KBM-7 (cell line): ENCODE results near the gene ANOS1.
"Not testable (repeated sequence)": the region's sequence is repeated elsewhere in the genome, so short reads cannot be mapped to it uniquely, and the experiment has no call there.

Experiments
- DNase-seq: peaks from one replicate; pipeline ENCODE4 v3.0.0-alpha.2; 2015
- in situ Hi-C: fragments of 300-500 bp; cut with MboI; formaldehyde crosslinking; loops from 2 replicates; pipeline ENCODE4 v1.14.3; 2020; ENCODE audit warnings: low sequenced_read_pairs, low pct_unique_long_range_greater_than_20kb, mixed read lengths

The ANOS1 gene

GRCh38 chrX:8639949-8640475 lies 91.9 kb downstream of the ANOS1 start:
- in situ Hi-C loops = no loop called here
- DNase-seq = no peak

GRCh38 chrX:8636497-8636896 lies 95.4 kb downstream of the ANOS1 start:
- DNase-seq = no peak
- in situ Hi-C loops = no loop called here

GRCh38 chrX:8635812-8636211 lies 96.1 kb downstream of the ANOS1 start:
- in situ Hi-C loops = no loop called here
- DNase-seq = no peak

- in situ Hi-C loops = no loop called here
- no peak for DNase-seq
These were observed 99.0 kb downstream of the ANOS1 start for GRCh38 chrX:8632924-8633323.

- no peak for DNase-seq
- in situ Hi-C loops = no loop called here
These were observed 102.1 kb downstream of the ANOS1 start for GRCh38 chrX:8629871-8630270.

- in situ Hi-C loops = no loop called here
- no peak for DNase-seq
These were observed 104.1 kb downstream of the ANOS1 start for GRCh38 chrX:8627796-8628195.

- DNase-seq = no peak
- in situ Hi-C loops = no loop called here
These were observed 124.6 kb downstream of the ANOS1 start for GRCh38 chrX:8607326-8607725.

DNA sequence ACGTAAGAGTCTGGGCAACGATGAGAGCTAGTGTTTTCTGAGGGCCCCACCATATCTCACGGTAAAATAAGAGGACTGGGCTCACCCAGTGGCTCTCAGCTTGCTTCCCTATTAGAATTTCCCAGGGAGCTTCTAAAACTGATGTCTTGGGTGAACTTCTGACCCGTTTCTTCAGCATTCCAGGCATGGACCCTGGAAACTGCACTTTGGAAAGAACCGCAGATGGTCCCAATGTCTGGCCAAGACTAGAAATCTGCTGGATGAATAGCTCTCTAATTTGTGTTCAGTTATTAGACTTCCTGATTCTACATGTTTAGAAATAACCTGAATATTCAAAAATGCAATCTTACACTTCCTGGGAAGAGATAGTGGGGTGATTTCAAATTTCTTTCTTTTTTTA lies 127.8 kb downstream of the ANOS1 start:
- in situ Hi-C loops = no loop called here
- DNase-seq = no peak

- in situ Hi-C loops = no loop called here
- no peak for DNase-seq
These were observed 140.4 kb downstream of the ANOS1 start for GRCh38 chrX:8591501-8591900.

- in situ Hi-C loops = no loop called here
- DNase-seq = no peak
These were observed 145.0 kb downstream of the ANOS1 start for GRCh38 chrX:8586953-8587352.

- in situ Hi-C loops = no loop called here
- no peak for DNase-seq
These were observed 152.3 kb downstream of the ANOS1 start for GRCh38 chrX:8579602-8580001.

DNA sequence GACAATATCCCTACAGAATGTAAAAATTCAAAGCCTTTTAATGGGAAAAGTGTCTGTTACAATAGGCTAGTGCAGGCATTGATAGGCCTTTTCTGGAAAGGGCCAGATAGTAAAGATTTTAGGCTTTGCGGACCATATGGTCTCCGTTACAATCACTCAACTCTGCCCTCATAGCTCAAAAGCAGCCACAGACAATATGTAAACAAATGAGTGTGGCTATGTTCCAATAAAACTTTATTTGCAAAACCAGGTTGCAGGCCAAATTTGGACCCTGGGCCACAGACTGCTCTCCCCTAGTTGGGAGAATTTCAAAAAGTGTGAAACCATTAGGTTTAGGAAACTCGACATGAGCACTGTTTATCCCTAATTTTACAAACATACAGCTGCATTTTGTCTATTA lies 155.1 kb downstream of the ANOS1 start:
- DNase-seq = no peak
- in situ Hi-C loops = no loop called here

DNA sequence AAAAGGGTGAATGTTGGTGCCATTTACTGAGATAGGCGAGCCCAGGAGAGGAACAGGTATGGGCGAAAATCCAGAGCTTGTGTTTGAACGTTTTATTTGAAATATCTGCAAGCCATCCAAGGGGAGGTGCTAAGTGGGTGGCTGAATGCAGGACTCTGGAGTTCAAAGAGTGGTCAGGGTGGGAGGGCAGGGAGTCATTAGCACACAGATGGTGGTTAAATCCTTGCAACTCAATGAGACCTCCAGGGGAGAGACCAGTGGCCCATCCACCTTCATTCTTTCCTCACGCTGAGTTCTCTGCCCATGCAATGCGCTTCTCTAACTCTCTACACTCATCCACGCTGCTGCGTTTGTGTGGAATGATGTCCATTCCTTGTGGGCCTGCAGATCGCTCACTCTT lies 166.2 kb downstream of the ANOS1 start:
- in situ Hi-C loops = no loop called here

DNA sequence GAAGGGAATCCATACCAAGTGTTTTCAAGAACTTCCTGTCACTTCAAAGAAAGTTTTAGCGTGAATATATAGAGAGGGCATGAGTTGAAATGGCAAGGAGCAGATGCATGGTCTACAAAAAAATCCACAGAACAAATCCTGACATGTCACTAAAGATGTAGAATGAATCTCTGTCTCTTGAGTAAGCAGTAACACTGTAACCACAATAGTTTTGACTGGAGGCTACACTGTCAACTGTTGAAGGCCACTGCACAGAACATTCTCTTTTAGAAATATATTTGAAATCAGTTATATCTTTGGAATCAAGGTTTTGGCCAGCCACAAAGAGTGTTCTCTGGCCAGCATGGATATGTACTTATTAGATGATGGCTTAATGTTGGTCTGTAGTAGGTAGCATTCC lies 183.5 kb downstream of the ANOS1 start:
- in situ Hi-C loops = no loop called here
- no peak for DNase-seq

More for the DNA sequence above, 166.2 kb downstream of the ANOS1 start:
- no peak for DNase-seq

DNA sequence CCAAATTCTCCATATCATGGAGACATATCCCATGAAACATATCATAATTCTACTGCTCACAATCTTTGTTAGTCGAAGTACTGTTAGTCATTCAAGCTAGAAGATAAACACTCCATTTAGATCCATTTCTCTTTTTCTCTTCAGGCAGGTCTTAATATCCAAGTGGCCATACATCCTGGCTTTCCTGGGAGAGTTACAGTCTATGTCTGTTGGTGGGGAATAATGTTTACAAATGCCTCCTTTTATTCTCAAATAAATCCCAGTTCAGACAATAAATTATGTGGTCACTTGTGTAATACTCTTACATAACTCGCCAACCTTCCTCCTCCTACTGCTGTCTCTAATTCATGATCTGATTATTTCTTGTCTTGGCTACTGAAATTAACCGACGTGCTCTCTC lies 185.2 kb downstream of the ANOS1 start:
- in situ Hi-C loops = no loop called here
- DNase-seq = no peak

- DNase-seq = no peak
- in situ Hi-C loops = no loop called here
These were observed 211.1 kb downstream of the ANOS1 start for GRCh38 chrX:8520791-8521190.

- in situ Hi-C loops = no loop called here
- no peak for DNase-seq
These were observed 211.8 kb downstream of the ANOS1 start for GRCh38 chrX:8520178-8520577.

DNA sequence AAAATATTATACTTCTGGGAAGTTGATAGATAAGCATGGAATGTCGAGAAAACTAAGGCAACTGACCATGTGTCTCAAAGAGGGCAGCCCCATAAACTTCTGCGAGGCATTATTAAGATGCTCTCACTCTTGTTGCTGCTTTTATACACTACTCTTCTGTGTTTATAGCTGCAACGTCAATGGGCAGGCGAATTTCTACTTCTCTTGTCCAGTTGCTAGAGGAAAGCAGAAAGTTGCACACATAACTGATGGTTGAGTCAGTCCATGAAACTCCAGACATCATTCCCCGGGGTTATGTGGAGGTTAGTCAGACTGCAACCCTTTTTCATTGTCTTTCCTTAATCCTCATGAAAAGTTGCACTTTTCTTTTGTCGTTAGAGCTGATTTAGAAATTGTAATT lies 227.5 kb downstream of the ANOS1 start:
- in situ Hi-C loops = no loop called here
- no peak for DNase-seq

DNA sequence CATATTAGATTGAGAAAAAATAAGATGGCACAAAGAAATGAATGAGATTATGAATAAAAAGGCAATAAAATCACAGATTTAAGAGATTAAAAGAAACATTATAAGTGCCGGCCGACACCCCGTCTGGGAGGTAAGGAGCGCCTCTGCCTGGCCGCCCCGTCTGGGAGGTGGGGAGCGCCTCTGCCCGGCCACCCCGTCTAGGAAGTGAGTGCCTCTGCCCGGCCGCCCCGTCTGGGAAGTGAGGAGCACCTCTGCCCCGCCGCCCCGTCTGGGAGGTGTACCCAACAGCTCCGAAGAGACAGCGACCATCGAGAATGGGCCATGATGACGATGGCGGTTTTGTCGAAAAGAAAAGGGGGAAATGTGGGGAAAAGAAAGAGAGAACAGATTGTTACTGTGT lies 229.8 kb downstream of the ANOS1 start:
- DNase-seq, in situ Hi-C loops: not testable (repeated sequence)

- no peak for DNase-seq
- in situ Hi-C loops = no loop called here
These were observed 231.7 kb downstream of the ANOS1 start for GRCh38 chrX:8500203-8500602.

- in situ Hi-C loops, DNase-seq: not testable (repeated sequence)
These were observed 236.9 kb downstream of the ANOS1 start for GRCh38 chrX:8495036-8495435.
